Measurements from ENCODE around the gene COBLL1.

- TF ChIP-seq CTCF (IDR thresholded peaks at IDR 0.05) (no peak), EP300 (IDR thresholded peaks at IDR 0.05) (no peak), POLR2A (IDR thresholded peaks at IDR 0.05) (no peak)
These were observed 85.7 kb downstream of the COBLL1 start for GRCh38 chr2:164755952-164756351.
